Lower leg skin (tissue), 3 donors: ENCODE data around the gene TRABD2A.

Source experiments
- CTCF ChIP-seq, 3 donors: fragments of 450-650 bp; IDR thresholded peaks; one replicate each; pipeline ENCODE4 v1.5.1; 2016; ENCODE audit warnings: antibody characterized with exemption in 3 of 3, mild to moderate bottlenecking in 3 of 3, moderate library complexity in 2 of 3
- POLR2A ChIP-seq, 2 donors: fragments of 450-650 bp; IDR thresholded peaks; one replicate each; pipeline ENCODE4 v1.6.1; 2016 to 2017; ENCODE audit warnings: antibody characterized with exemption in 2 of 2, mild to moderate bottlenecking in 1 of 2, moderate library complexity in 1 of 2

GRCh38 chr2:84800194-84800805 is 80.6 kb downstream of the TRABD2A start:
- TF ChIP-seq POLR2A (IDR thresholded peaks at IDR 0.05) (no peak), CTCF (IDR thresholded peaks at IDR 0.05) (no peak)
